Stimulated activated CD4-positive, alpha-beta T cell treated with anti-CD3 and anti-CD28 coated beads, Interleukin-4, amount 100 ng/mL, for 1 hour (primary cell): ENCODE data around the gene CACNG6.

Experiments used
- DNase-seq: peaks from one replicate; pipeline ENCODE4 v3.0.0-alpha.2; 2020

CACNG6 gene

GRCh38 chr19:53971673-53972072 lies 19.8 kb upstream of the CACNG6 start:
- DNase-seq, result no peak

GRCh38 chr19:53977429-53977990 lies 13.9 kb upstream of the CACNG6 start:
- peak; percentile 64 for DNase-seq

- peak; percentile 50 for DNase-seq
Observed at GRCh38 chr19:53977991-53978731, 13.3 kb upstream of the CACNG6 start.

GRCh38 chr19:53978975-53979801 lies 12.2 kb upstream of the CACNG6 start:
- no peak for DNase-seq

DNA sequence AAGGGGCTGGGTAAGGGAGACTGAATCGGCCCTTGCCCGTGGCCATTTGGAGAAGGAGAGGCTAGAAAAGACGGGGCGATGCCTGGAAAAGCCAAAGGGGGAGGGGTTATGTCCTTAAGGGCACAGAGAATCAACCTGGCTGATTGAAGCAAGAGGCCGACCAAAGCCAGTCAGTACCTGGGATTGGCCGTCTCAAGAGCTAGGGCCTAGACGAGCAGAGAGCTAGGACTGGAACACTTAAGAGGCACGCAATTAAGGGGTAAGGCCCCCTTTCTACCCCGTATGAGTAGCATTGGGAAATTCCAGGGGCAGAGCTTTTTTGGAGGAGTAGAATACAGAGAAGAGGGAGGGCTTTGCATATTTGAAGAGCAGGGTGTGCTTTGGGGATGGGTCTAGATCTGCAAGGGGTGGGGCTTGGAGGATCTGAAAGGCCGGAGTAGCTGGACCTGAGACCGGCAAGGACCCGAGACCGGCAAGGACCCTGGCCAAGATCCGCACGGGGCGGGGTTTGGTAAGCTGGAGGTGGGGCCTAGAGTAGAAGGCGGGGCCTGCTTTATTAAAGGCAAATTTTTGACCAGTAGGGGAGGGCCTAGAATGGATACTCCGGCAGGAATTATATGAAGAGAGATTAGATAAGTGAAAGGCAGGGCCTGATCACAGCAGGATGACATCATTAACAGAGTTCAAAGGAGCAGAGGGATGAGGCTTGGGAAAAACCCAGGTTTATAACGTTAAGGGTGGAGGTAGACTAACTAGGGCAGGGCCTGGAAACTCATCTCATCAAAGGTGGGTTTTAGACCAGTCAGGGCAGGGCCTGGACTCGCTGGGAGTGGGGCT lies 10.7 kb upstream of the CACNG6 start:
- DNase-seq, result no peak

DNA sequence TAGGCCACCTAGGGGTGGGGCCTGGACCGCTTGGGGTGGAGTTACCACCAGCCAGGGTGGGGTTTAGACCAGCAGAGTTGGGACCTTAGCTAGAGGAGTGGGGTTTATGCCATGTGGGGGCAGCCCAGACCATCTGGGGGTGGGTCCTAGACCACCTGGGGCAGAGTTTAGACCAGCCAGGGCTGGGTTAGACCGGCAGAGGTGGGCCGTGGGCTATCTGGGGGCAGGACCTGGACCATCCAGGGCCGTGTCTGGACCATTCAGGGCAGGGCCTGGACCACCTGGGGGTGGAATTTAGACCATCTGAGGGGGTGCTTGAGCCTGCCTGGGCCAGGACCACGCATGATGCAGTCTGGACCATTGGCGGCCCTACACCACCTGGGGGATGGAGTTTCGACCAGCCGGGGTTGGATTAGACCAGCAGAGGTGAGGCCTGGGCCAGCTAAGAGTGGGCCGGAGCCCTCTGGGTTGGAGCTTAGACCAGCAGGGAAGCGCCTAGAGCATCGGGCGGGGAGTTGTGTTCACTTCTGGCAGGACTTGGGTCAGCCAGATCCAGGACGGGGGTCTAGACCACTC lies 10.0 kb upstream of the CACNG6 start:
- no peak for DNase-seq

GRCh38 chr19:53982001-53982451 lies 9.4 kb upstream of the CACNG6 start:
- DNase-seq, result no peak

GRCh38 chr19:53982611-53983010 lies 8.8 kb upstream of the CACNG6 start:
- no peak for DNase-seq

GRCh38 chr19:53983457-53984289 lies 7.8 kb upstream of the CACNG6 start:
- DNase-seq, result no peak

DNA sequence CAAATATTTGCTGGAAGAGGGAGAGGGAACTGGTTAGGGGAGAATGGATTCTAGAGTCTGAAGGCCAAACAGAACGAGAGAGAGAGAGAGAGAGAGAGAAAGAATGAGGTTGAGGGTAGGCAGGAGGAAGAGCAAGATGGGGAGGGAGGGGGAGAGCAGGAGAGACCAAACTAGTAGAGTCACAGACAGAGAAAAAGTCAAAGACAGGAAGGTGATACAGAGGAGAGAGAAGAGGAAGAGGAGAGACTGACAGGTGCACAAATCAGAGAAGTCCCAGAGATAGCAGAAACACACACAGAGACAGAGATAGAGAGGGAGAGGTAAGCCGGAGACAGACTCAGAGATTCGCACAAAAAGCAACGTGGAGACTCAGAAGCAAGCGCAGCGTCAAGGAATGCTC lies 5.6 kb upstream of the CACNG6 start:
- no peak for DNase-seq

GRCh38 chr19:53988981-53989380 lies 2.5 kb upstream of the CACNG6 start:
- DNase-seq, result no peak

DNA sequence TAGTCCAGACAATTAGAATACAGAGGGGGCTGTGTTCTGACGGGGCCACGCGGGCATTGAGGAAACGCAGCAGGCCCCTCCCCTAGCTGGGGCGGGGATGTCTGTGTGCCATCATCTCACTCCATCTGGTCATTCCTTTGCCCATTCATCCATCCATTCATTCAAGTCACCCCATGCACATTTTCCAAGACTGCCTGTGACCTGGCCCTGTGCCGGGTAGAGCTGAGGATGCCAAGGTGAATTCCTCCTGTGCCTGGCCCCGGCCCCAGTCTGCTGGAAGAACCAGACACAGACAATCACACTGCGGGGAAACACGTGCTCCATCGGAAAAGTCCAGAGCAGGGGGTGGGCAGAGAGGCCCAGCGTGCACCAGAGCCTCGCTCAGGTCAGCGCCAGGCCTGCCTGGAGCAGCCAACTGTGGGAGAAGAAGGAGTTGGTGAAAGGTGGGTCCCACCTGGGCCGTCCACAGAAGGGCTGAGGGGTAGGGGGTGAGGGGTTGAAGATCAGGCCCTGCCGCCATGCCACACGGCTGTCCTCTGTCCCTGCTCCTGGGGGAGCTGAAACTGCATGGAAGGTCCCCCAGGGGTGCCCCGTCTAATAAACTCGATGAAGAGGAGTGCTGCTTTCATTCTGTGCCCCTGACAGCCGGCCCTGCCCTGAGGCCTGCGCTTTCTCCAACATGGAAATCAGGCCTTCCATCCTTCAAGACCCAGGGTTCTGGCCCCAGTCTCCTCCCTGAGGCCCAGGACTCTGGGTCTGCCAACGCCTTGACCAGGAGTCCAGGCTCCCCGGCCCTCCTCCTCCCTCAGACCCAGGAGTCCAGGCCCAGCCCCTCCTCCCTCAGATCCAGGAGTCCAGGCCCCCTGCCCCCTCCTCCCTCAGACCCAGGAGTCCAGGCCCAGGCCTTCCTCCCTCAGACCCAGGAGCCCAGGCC lies 1.6 kb upstream of the CACNG6 start:
- no peak for DNase-seq

GRCh38 chr19:53992211-53992610 lies 774 bp downstream of the CACNG6 start:
- no peak for DNase-seq

DNA sequence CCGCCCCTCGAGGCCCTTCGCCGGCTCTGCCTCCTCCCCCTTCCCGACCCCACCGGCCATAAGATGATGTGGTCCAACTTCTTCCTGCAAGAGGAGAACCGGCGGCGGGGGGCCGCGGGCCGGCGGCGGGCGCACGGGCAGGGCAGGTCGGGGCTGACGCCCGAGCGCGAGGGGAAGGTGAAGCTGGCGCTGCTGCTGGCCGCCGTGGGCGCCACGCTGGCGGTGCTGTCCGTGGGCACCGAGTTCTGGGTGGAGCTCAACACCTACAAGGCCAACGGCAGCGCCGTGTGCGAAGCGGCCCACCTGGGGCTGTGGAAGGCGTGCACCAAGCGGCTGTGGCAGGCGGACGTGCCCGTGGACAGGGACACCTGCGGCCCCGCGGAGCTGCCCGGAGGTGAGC lies 1.4 kb downstream of the CACNG6 start:
- no peak for DNase-seq

DNA sequence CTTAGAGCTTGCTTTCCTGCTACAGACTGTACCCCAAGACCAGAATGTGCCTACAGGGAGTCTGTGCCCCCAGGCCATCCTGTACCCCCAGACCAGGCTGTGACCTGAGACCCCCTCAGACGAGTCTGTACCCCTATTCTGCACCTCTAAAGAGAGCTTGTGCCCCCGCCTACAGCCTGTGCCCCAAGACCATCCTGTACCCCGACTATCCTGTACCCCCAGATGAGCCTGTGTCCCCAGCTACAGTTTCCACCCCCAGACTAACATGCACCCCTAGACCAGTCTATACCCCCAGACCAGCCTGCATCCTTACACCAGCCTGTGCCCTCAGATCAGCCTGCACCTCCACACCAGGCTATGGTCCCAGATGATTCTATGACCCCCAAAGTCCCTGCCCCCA lies 2.0 kb downstream of the CACNG6 start:
- DNase-seq, result no peak

DNA sequence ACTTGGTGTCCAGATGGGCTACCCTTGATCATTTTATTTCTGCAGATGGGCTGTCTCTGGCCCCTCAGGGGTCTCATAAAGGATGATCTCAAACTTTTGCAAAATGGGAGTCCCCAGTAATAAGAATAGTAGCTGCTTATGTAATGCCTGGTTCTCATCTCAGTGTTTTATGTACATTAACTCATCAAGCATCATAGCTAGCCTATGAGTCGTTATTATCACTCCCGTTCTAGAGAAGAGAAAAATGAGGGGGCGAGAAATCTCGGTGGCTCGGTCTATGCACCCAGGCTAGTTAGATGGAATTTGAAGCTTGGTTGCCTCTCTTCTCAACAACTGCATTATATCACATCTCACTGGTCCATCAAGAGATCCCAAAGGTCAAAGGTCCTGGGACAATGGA lies 3.4 kb downstream of the CACNG6 start:
- DNase-seq, result no peak

DNA sequence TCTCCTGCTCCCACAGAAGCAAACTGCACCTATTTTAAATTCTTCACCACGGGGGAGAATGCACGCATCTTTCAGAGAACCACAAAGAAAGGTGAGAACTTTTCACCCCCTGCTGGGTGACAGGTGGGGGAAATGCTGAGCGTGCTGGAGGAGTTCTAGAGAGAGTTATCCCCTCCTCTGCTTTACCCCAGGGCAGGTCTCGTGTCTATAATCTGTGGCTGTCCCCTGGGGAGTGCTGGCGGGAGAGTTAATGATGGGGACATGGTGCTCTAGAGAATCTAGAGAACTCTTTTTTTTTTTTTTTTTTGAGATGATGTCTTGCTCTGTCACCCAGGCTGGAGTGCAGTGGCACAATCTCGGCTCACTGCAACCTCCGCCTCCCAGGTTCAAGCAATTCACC lies 6.8 kb downstream of the CACNG6 start:
- DNase-seq, result no peak

- no peak for DNase-seq
Observed at GRCh38 chr19:53999694-54000093, 8.3 kb downstream of the CACNG6 start.

DNA sequence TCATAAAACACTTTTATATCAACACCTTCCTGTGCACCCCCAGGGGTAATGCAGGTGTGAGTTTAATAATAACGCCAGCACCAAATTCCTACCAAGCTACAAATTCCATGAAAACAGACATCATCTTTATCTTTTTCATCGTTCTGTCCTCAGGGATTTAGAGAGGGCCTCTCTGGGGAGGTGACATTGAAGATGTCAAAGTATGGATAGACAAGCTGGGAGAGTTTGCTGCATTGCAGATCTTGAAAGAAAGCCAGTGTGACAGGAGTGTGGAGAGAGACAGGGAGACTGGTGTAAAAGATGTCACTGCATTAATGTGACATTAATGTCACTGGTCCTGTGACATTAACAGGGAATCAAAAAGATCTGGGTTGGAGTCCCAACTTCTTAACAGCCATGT lies 10.1 kb downstream of the CACNG6 start:
- no peak for DNase-seq

GRCh38 chr19:54002495-54003315 lies 11.3 kb downstream of the CACNG6 start:
- no peak for DNase-seq
